Measurements from ENCODE around the gene CFAP210.
"Not testable (repeated sequence)": the region's sequence is repeated elsewhere in the genome, so short reads cannot be mapped to it uniquely, and the experiment has no call there.

The CFAP210 gene

GRCh38 chr2:169615982-169616381 lies 78.2 kb downstream of the CFAP210 start:
- DNase-seq (ENCODE audit: low read depth) = not testable (repeated sequence)

- no peak for DNase-seq (ENCODE audit: low read depth)
These were observed 80.3 kb downstream of the CFAP210 start for GRCh38 chr2:169613876-169614275.

- DNase-seq (ENCODE audit: low read depth) = no peak
These were observed 84.9 kb downstream of the CFAP210 start for GRCh38 chr2:169609264-169609663.

GRCh38 chr2:169599568-169599967 lies 94.6 kb downstream of the CFAP210 start:
- DNase-seq (ENCODE audit: low read depth) = no peak

- DNase-seq (ENCODE audit: low read depth) = no peak
These were observed 95.2 kb downstream of the CFAP210 start for GRCh38 chr2:169598982-169599381.

GRCh38 chr2:169596546-169596945 lies 97.7 kb downstream of the CFAP210 start:
- not testable (repeated sequence) for DNase-seq (ENCODE audit: low read depth)
